Fibroblast of mammary gland (primary cell): ENCODE data around the gene OPCML.

Experiments
- DNase-seq: peaks from one replicate; pipeline ENCODE4 v3.0.0-alpha.2; 2010; ENCODE audit warnings: low read depth
- H3K4me3 ChIP-seq: 2 replicates; pipeline ENCODE4 v1.5.1; 2011; ENCODE audit warnings: low read depth, mild to moderate bottlenecking, low read length, moderate library complexity; ENCODE audit not compliant: control insufficient read depth
- CTCF ChIP-seq: conservative IDR thresholded peaks from 2 replicates; pipeline ENCODE4 v1.5.1; 2011; ENCODE audit warnings: low read depth, low read length, inconsistent platforms; ENCODE audit not compliant: control insufficient read depth, insufficient read depth

OPCML gene

DNA sequence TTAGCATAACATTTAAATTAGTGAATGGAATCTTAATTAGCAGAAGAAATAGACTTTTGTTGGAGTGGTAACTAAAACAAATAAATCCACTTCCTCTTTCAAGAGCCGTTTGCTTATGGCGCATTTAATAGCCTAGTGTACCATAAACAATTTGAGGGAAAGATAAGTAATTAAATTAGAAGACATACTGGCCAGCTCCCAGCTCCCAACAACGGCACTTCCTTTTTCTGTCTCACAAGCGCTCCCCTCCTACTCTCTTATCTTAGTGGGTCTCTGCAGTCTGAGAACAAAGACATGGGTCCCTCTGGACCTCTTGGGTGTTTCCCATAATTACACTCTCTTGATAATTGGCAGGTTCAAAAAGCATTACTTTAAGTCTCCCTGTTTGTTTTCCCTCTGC is 146.0 kb downstream of the OPCML start:
- DNase-seq, result no peak
- no peak overlapping the region for H3K4me3 ChIP-seq
- TF ChIP-seq CTCF, result no peak

GRCh38 chr11:133385781-133386180 is 146.5 kb downstream of the OPCML start:
- H3K4me3 ChIP-seq, result no peak overlapping the region
- DNase-seq, result no peak
- no peak for TF ChIP-seq CTCF

DNA sequence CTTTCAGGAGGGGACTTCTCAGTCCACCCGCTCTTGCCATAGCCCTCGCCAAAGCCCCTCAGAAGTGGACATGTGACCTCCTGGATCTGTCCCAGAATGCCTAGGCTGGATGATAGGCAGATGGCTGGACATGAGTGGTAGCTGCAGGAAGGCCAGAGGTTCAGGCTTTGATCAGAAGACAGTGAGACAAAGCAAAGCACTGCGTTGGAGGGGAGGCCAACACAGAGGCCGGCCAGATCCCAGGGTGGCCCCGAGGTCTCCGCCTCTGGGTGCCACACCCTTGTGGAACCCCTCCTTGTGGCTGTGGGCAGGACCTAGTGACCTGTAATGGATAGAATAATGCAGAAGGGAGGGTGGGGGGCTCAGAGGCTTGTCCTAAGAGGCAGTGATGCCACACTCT is 147.6 kb downstream of the OPCML start:
- no peak overlapping the region for H3K4me3 ChIP-seq
- no peak for DNase-seq
- no peak for TF ChIP-seq CTCF

DNA sequence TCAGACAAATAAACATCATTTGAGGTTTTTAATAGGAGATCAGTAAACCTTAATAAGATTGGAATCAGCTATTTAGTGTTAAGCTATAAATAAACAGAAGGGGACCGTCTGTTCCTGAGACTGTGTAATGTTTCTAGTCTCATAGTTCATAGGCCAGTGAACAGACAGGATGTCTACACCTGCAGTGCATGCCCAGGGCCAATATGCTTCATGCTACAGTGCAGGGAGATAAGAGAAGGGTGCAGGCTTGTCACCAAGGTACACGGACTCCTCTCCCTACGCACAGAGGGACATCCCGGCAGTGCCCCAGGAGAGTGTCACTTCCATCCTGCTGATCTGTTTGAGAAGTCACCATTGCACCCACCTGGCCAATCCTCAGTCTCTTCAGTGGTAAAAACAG is 148.6 kb downstream of the OPCML start:
- no peak for TF ChIP-seq CTCF

DNA sequence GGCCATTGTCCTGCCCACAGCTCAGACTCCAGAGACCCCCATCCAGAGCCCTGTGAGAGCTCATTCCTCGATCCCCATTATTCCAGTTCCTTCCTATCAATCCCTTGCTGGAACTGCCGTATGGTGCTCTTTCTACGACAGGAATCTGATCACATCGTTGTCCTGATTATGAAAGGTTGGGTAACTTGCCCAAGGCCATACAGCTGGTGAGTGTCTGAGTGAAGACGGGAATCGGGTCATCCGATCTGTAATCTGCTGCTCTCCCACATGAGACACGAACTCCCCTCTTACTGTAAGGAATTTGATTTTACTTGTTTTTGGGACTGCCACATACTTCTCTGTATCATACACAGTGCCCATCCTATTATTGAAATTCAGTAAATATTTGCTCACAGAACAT is 149.1 kb downstream of the OPCML start:
- H3K4me3 ChIP-seq, result no peak overlapping the region
- DNase-seq, result no peak
- TF ChIP-seq CTCF, result no peak

More for the DNA sequence above, 148.6 kb downstream of the OPCML start:
- H3K4me3 ChIP-seq, result no peak overlapping the region
- no peak for DNase-seq

GRCh38 chr11:133382131-133382812 is 150.0 kb downstream of the OPCML start:
- DNase-seq, result no peak
- H3K4me3 ChIP-seq, result no peak overlapping the region
- no peak for TF ChIP-seq CTCF

DNA sequence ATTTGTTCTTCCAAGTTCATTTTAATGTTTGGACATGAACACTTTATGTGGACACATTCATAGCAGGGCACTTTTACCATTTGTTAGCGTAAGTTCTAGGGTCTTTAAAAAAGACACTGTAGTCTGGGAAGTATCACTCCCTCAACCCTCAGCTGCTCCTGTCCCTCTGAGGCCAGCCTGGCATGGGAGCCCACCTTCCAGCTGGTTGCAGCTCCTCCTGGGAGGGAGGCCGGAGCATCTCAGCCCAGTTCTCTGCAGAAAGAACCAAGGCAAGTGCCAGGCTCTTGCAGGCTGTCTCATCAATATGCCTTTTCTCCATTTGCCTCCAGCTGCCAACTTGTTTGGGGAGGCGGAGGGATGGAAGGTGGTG is 150.6 kb downstream of the OPCML start:
- no peak overlapping the region for H3K4me3 ChIP-seq
- no peak for TF ChIP-seq CTCF
- DNase-seq, result no peak
